ENCODE data around the gene PSMC3.

DNA sequence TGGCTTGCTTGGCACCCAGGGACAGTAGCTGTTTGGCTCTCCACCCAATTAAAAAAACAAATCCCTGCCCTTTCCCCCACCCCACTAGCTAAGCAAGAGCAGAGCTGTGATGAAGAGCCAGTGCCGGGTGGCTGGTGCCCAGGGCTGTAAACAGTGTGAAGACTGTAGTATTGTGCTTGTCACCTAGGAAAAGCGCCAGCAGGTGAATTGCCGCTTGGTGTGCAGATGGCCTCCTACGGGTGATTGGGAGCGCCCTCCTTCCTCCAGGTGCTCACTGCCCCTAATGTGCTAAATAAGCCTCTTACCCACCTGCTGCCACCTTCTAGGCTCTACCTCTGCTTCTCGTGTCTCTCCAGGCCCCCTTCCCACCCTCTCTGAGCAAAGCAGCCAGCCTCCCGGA, 41.1 kb upstream of the PSMC3 start:
- TF ChIP-seq, protein P1, sequence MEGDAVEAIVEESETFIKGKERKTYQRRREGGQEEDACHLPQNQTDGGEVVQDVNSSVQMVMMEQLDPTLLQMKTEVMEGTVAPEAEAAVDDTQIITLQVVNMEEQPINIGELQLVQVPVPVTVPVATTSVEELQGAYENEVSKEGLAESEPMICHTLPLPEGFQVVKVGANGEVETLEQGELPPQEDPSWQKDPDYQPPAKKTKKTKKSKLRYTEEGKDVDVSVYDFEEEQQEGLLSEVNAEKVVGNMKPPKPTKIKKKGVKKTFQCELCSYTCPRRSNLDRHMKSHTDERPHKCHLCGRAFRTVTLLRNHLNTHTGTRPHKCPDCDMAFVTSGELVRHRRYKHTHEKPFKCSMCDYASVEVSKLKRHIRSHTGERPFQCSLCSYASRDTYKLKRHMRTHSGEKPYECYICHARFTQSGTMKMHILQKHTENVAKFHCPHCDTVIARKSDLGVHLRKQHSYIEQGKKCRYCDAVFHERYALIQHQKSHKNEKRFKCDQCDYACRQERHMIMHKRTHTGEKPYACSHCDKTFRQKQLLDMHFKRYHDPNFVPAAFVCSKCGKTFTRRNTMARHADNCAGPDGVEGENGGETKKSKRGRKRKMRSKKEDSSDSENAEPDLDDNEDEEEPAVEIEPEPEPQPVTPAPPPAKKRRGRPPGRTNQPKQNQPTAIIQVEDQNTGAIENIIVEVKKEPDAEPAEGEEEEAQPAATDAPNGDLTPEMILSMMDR (IDR thresholded peaks at IDR 0.05 in 8 of 11, conservative IDR thresholded peaks at IDR 0.05 in 3 of 11): no peak
- TF ChIP-seq POLR2AphosphoS5 (IDR thresholded peaks at IDR 0.05): no peak
- TF ChIP-seq POLR2A (IDR thresholded peaks at IDR 0.05): no peak

Measured in spleen (tissue), 7 donors.